H54 (cell line): ENCODE data around the gene CMC1.

Experiments used
- DNase-seq: peaks from one replicate; pipeline ENCODE4 v3.0.0; 2011; ENCODE audit warnings: low spot score, mixed read lengths; ENCODE audit not compliant: insufficient read length
- FAIRE-seq: peaks from 3 replicates; lab custom pipeline; 2011; peaks lifted over from hg19 to GRCh38; lab: Jason Lieb, UNC
- POLR2A ChIP-seq: IDR thresholded peaks from 2 replicates; pipeline ENCODE4 v1.6.1; 2011; ENCODE audit warnings: low read depth, mild to moderate bottlenecking, low read length

The CMC1 gene

GRCh38 chr3:28299705-28300104, 58.3 kb downstream of the CMC1 start:
- DNase-seq (no peak), FAIRE-seq (no peak)
- TF ChIP-seq POLR2A: no peak

- DNase-seq: no peak
- FAIRE-seq: no peak
- TF ChIP-seq POLR2A: no peak
These were observed 59.0 kb downstream of the CMC1 start for GRCh38 chr3:28300345-28300962.

- DNase-seq: no peak
- TF ChIP-seq POLR2A: no peak
- FAIRE-seq: no peak
These were observed 60.3 kb downstream of the CMC1 start for GRCh38 chr3:28301688-28302087.

GRCh38 chr3:28308196-28308595, 66.8 kb downstream of the CMC1 start:
- FAIRE-seq: no peak
- no peak for TF ChIP-seq POLR2A
- no peak for DNase-seq

- TF ChIP-seq POLR2A: no peak
- peak; percentile 36 for FAIRE-seq
- no peak for DNase-seq
These were observed 74.3 kb downstream of the CMC1 start for GRCh38 chr3:28315711-28316110.

- TF ChIP-seq POLR2A: no peak
- DNase-seq (no peak), FAIRE-seq (no peak)
These were observed 74.8 kb downstream of the CMC1 start for GRCh38 chr3:28316226-28316625.

- DNase-seq (no peak), FAIRE-seq (peak; percentile 27)
- TF ChIP-seq POLR2A: no peak
These were observed 76.1 kb downstream of the CMC1 start for GRCh38 chr3:28317438-28318022.

GRCh38 chr3:28320981-28321380, 79.6 kb downstream of the CMC1 start:
- FAIRE-seq (no peak), DNase-seq (no peak)
- no peak for TF ChIP-seq POLR2A

- FAIRE-seq (no peak), DNase-seq (no peak)
- no peak for TF ChIP-seq POLR2A
These were observed 81.0 kb downstream of the CMC1 start for GRCh38 chr3:28322464-28322863.

GRCh38 chr3:28326458-28326926, 85.1 kb downstream of the CMC1 start:
- TF ChIP-seq POLR2A: no peak
- DNase-seq: no peak
- peak; percentile 33 for FAIRE-seq

GRCh38 chr3:28328188-28329151, 87.1 kb downstream of the CMC1 start:
- no peak for TF ChIP-seq POLR2A
- no peak for DNase-seq
- FAIRE-seq: peak; percentile 41

- TF ChIP-seq POLR2A: no peak
- DNase-seq: no peak
- FAIRE-seq: no peak
These were observed 93.1 kb downstream of the CMC1 start for GRCh38 chr3:28334552-28334951.

GRCh38 chr3:28335246-28335645, 93.8 kb downstream of the CMC1 start:
- no peak for TF ChIP-seq POLR2A
- no peak for DNase-seq
- no peak for FAIRE-seq

- FAIRE-seq (no peak), DNase-seq (no peak)
- no peak for TF ChIP-seq POLR2A
These were observed 95.8 kb downstream of the CMC1 start for GRCh38 chr3:28337230-28337629.
